GM12878 (cell line): Measurements from ENCODE around the gene ARL16. TPM values are rescaled to one million over a fixed set of nuclear protein-coding genes. Genes with fewer than 3 reads are reported as not detected.

ENCODE experiments used
- CBX3 ChIP-seq: fragments of 200-600 bp; sonication (generic); IDR thresholded peaks from 2 replicates; pipeline ENCODE4 v1.6.1; 2016; ENCODE audit warnings: low read depth, borderline replicate concordance
- CEBPZ ChIP-seq: fragments of 150-350 bp; IDR thresholded peaks from 2 replicates; pipeline ENCODE4 v1.6.1; 2016; ENCODE audit warnings: low read depth, low read length
- CHD2 ChIP-seq: IDR thresholded peaks from 2 replicates; pipeline ENCODE4 v1.6.1; 2011; ENCODE audit warnings: low read depth, low read length, improper control_type of control experiment, borderline replicate concordance
- CREB1 ChIP-seq: IDR thresholded peaks from 2 replicates; pipeline ENCODE4 v1.6.1; 2012; ENCODE audit warnings: low read depth, mild to moderate bottlenecking, inconsistent platforms
- E4F1 ChIP-seq: fragments of 450-650 bp; IDR thresholded peaks from 2 replicates; pipeline ENCODE4 v1.6.1; 2018; ENCODE audit warnings: borderline replicate concordance, mild to moderate bottlenecking; ENCODE audit not compliant: partially characterized antibody
- EGR1 ChIP-seq, 2 experiments: IDR thresholded peaks; 1 replicate in 1 of 2; 2 replicates in 1 of 2; pipeline ENCODE4 v1.6.1; 2011 to 2012; ENCODE audit warnings: low read depth in 2 of 2, low read length in 2 of 2, borderline replicate concordance in 1 of 2, mild to moderate bottlenecking in 1 of 2, moderate library complexity in 1 of 2
- IKZF1 ChIP-seq: fragments of 450-650 bp; conservative IDR thresholded peaks from 2 replicates; pipeline ENCODE4 v1.6.1; 2017; ENCODE audit warnings: antibody characterized with exemption, mild to moderate bottlenecking
- MAX ChIP-seq: IDR thresholded peaks from 2 replicates; pipeline ENCODE4 v1.6.1; 2012; ENCODE audit warnings: low read depth, low read length, improper control_type of control experiment
- MYB ChIP-seq: fragments of 150-350 bp; IDR thresholded peaks from 2 replicates; pipeline ENCODE4 v1.6.1; 2014; ENCODE audit warnings: mild to moderate bottlenecking, low read depth, low read length, borderline replicate concordance
- NFYA ChIP-seq: IDR thresholded peaks from 2 replicates; pipeline ENCODE4 v1.6.1; 2011; ENCODE audit warnings: low read depth, mild to moderate bottlenecking, low read length, improper control_type of control experiment, borderline replicate concordance
- NFYB ChIP-seq: IDR thresholded peaks from 2 replicates; pipeline ENCODE4 v1.6.1; 2011; ENCODE audit warnings: low read depth, mild to moderate bottlenecking, low read length, improper control_type of control experiment, moderate library complexity; ENCODE audit not compliant: insufficient read depth
- NRF1 ChIP-seq: conservative IDR thresholded peaks from 2 replicates; pipeline ENCODE4 v1.6.1; 2011; ENCODE audit warnings: mild to moderate bottlenecking, low read depth, low read length, improper control_type of control experiment
- PML ChIP-seq: IDR thresholded peaks from 2 replicates; pipeline ENCODE4 v1.6.1; 2012; ENCODE audit warnings: low read length, inconsistent platforms
- POU2F2 ChIP-seq: IDR thresholded peaks from 3 replicates; pipeline ENCODE4 v1.6.1; 2011; ENCODE audit warnings: low read depth, mild to moderate bottlenecking, low read length, borderline replicate concordance
- RFX5 ChIP-seq: IDR thresholded peaks from 2 replicates; pipeline ENCODE4 v1.6.1; 2011; ENCODE audit warnings: low read depth, low read length, improper control_type of control experiment
- SIN3A ChIP-seq: IDR thresholded peaks from 2 replicates; pipeline ENCODE4 v1.6.1; 2012; ENCODE audit warnings: low read depth, low read length, improper control_type of control experiment
- STAT1 ChIP-seq: fragments of 450-650 bp; conservative IDR thresholded peaks from 2 replicates; pipeline ENCODE4 v1.6.1; 2014; ENCODE audit warnings: antibody characterized with exemption, mild to moderate bottlenecking
- ZBTB4 ChIP-seq: fragments of 450-650 bp; formaldehyde crosslinking; IDR thresholded peaks from 2 replicates; pipeline ENCODE4 v1.4.0; 2022; ENCODE audit warnings: mild to moderate bottlenecking, moderate library complexity
- ZSCAN29 ChIP-seq: fragments of 450-650 bp; IDR thresholded peaks from 2 replicates; pipeline ENCODE4 v1.6.1; 2017; ENCODE audit warnings: mild to moderate bottlenecking, moderate library complexity
- polyA plus RNA-seq, 11 experiments: library from polyadenylated mRNA; depleted of rRNA in 4 of 11; unstranded in 6 of 11; stranded (reverse) in 5 of 11; fragments of >200 nt; fragmentation: Nextera tagmentation in 4 of 11; fragmentation: Illumina TruSeq in 1 of 11; extraction: Ambion mirVana in 4 of 11; extraction: Trizol in 1 of 11; gene quantifications; 1 replicate in 1 of 11; 2 replicates in 10 of 11; pipeline versions ENCODE4 v1.2.1 to v1.2.3, GENCODE V29; 2011 to 2016; ENCODE audit warnings: inconsistent platforms in 2 of 11, missing spikeins in 2 of 11, low read depth in 1 of 11
- total RNA-seq, 4 experiments: library from RNA; depleted of rRNA in 3 of 4; stranded (reverse); fragments of >200 nt in 3 of 4; fragmentation: Illumina TruSeq in 1 of 4; extraction: Trizol in 1 of 4; gene quantifications; 2 replicates each; pipeline versions ENCODE4 v1.2.1 to v1.2.3, GENCODE V29; 2013 to 2021

The ARL16 gene
- total and polyA plus RNA-seq, 10 of the 15 experiments (the other 5 are each of a cell fraction or from before 2014, with no cell fraction given): 4.7 to 47.6 (median 30.9) TPM

GRCh38 chr17:81702934-81703746, 19.5 kb upstream of the ARL16 start, which contains the start of gene MRPL12 (continued):
- TF ChIP-seq CEBPZ (no peak), CHD2 (peak; percentile 98), NRF1 (peak; percentile 75), ZSCAN29 (no peak), ZBTB4 (CRISPR knock-in tag) (peak; percentile 38; the same call in 1 of the 2 replicates), NFYA (no peak), EGR1 (IDR thresholded peaks at IDR 0.05; ENCODE audit: borderline replicate concordance in 1 of 2, low read depth in 2 of 2, low read length in 2 of 2) (peak in 1 of 2 experiments; percentile 74; a peak in 1 of 3 replicates), SIN3A (0 out of 2 replicates have a peak, but pooled peaks have one; percentile 35), E4F1 (no peak), PML (peak; percentile 90), MYB (no peak), STAT1 (no peak), CBX3 (no peak), NFYB (no peak), CREB1 (peak; percentile 94), RFX5 (peak; percentile 22; the same call in 1 of the 2 replicates), IKZF1 (peak; percentile 95), MAX (peak; percentile 86), POU2F2 (peak; percentile 82)
